ENCODE data around the gene PRSS33.

The PRSS33 gene

GRCh38 chr16:2771496-2772402, 15.6 kb downstream of the PRSS33 start:
- no peak for DNase-seq
- H3K4me1 ChIP-seq, result no peaks in the 10 kb centered on the region
- no peaks in the 10 kb centered on the region for H3K27me3 ChIP-seq
- H3K9me3 ChIP-seq, result no peaks in the 10 kb centered on the region
- no peak overlapping the region for H3K4me3 ChIP-seq (ENCODE audit: low read depth, low read length)
- peaks cover 78% of the 10 kb centered on the region for H3K36me3 ChIP-seq
- no peak for TF ChIP-seq CTCF (IDR thresholded peaks at IDR 0.05; ENCODE audit: low read depth, low read length)

- Histone ChIP-seq H3K4me1 (no peaks in the 10 kb centered on the region), H3K9me3 (no peaks in the 10 kb centered on the region), H3K36me3 (peaks cover 89% of the 10 kb centered on the region), H3K27me3 (no peaks in the 10 kb centered on the region), H3K4me3 (ENCODE audit: low read depth, low read length) (no peak overlapping the region)
- TF ChIP-seq CTCF (IDR thresholded peaks at IDR 0.05; ENCODE audit: low read depth, low read length), result peak; percentile 20; the same call in 1 of the 2 replicates
- no peak for DNase-seq
Observed at GRCh38 chr16:2770057-2770951, 17.1 kb downstream of the PRSS33 start.

- Histone ChIP-seq H3K4me1 (no peaks in the 10 kb centered on the region), H3K27me3 (no peaks in the 10 kb centered on the region), H3K9me3 (no peaks in the 10 kb centered on the region), H3K36me3 (peaks cover 92% of the 10 kb centered on the region), H3K4me3 (ENCODE audit: low read depth, low read length) (no peak overlapping the region)
- DNase-seq, result no peak
- TF ChIP-seq CTCF (IDR thresholded peaks at IDR 0.05; ENCODE audit: low read depth, low read length), result no peak
Observed at GRCh38 chr16:2769675-2770056, 17.7 kb downstream of the PRSS33 start.

- Histone ChIP-seq H3K4me1 (no peaks in the 10 kb centered on the region), H3K27me3 (no peaks in the 10 kb centered on the region)
Observed at GRCh38 chr16:2769100-2769529, 18.2 kb downstream of the PRSS33 start.

GRCh38 chr16:2768403-2769089, 18.8 kb downstream of the PRSS33 start:
- Histone ChIP-seq H3K9me3 (no peaks in the 10 kb centered on the region), H3K36me3 (peaks cover 93% of the 10 kb centered on the region), H3K27me3 (no peaks in the 10 kb centered on the region), H3K4me3 (ENCODE audit: low read depth, low read length) (no peak overlapping the region), H3K4me1 (no peaks in the 10 kb centered on the region)
- TF ChIP-seq CTCF (IDR thresholded peaks at IDR 0.05; ENCODE audit: low read depth, low read length), result no peak
- no peak for DNase-seq

More at GRCh38 chr16:2769100-2769529, 18.2 kb downstream of the PRSS33 start:
- peaks cover 93% of the 10 kb centered on the region for H3K36me3 ChIP-seq
- no peak for TF ChIP-seq CTCF (IDR thresholded peaks at IDR 0.05; ENCODE audit: low read depth, low read length)
- H3K9me3 ChIP-seq, result no peaks in the 10 kb centered on the region
- DNase-seq, result no peak
- no peak overlapping the region for H3K4me3 ChIP-seq (ENCODE audit: low read depth, low read length)
